ENCODE data around the gene HS1BP3.

DNA sequence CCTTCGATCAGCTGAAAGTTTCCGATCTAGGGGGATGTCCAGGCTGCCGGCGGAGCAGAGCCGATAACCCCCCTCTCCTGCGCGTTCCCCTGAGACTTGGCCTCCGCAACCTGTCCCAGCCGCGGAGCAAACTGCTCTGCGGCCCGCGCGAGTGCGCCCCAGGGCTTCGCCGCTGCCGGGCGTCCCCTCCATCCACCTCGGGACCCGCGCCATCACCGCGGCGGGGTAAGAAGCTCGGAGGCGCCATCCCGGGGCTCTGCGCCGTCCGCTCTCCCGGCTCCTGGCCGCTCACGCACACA lies 15.1 kb upstream of the HS1BP3 start:
- TF ChIP-seq POLR2A (IDR thresholded peaks at IDR 0.05; ENCODE audit: extremely low read depth, insufficient read length), result no peak
- TF ChIP-seq, protein P1, sequence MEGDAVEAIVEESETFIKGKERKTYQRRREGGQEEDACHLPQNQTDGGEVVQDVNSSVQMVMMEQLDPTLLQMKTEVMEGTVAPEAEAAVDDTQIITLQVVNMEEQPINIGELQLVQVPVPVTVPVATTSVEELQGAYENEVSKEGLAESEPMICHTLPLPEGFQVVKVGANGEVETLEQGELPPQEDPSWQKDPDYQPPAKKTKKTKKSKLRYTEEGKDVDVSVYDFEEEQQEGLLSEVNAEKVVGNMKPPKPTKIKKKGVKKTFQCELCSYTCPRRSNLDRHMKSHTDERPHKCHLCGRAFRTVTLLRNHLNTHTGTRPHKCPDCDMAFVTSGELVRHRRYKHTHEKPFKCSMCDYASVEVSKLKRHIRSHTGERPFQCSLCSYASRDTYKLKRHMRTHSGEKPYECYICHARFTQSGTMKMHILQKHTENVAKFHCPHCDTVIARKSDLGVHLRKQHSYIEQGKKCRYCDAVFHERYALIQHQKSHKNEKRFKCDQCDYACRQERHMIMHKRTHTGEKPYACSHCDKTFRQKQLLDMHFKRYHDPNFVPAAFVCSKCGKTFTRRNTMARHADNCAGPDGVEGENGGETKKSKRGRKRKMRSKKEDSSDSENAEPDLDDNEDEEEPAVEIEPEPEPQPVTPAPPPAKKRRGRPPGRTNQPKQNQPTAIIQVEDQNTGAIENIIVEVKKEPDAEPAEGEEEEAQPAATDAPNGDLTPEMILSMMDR (IDR thresholded peaks at IDR 0.05; ENCODE audit: low read depth, low read length), result no peak

Data from NB4 (cell line).